Measurements from ENCODE around the gene HERC2.
"Not testable (repeated sequence)": the region's sequence is repeated elsewhere in the genome, so short reads cannot be mapped to it uniquely, and the experiment has no call there.

HERC2 gene

GRCh38 chr15:28274635-28275034 is 47.3 kb downstream of the HERC2 start:
- DNase-seq, result no peak

- no peak for DNase-seq
These were observed 47.9 kb downstream of the HERC2 start for GRCh38 chr15:28273873-28274610.

GRCh38 chr15:28273468-28273867 is 48.5 kb downstream of the HERC2 start:
- DNase-seq, result no peak

- no peak for DNase-seq
These were observed 49.4 kb downstream of the HERC2 start for GRCh38 chr15:28272587-28272986.

DNA sequence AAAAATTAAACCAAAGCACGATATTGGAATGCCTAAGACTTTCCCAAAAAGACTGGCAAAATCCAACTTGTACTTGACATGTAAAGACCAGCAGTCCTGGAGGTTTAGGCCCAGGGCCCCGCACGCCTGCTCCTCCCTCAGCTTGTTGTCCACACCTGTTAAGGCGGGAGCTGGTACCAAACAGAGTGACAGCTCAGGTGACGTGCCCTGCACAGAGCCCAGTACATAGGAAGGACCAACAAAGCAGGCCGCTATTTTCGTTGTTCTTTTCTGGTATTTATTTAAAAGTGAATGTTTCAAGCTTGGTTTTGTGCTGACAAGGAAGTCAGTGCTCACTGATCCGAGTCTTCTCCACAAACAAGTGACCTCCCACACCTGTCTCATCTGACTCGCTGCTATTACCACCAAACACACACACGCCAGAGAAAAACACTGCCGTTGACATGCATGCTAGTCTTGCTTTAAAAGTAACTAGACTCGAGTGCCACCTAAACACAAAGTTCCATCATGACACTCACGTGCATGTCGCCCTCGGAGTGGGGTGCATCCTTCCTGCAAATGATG is 50.2 kb downstream of the HERC2 start:
- DNase-seq, result no peak

- DNase-seq, result no peak
These were observed 52.9 kb downstream of the HERC2 start for GRCh38 chr15:28269097-28269496.

- no peak for DNase-seq
These were observed 54.3 kb downstream of the HERC2 start for GRCh38 chr15:28267727-28268126.

- DNase-seq, result no peak
These were observed 56.5 kb downstream of the HERC2 start for GRCh38 chr15:28265334-28266019.

GRCh38 chr15:28264166-28264565 is 57.8 kb downstream of the HERC2 start:
- no peak for DNase-seq

GRCh38 chr15:28262438-28262837 is 59.5 kb downstream of the HERC2 start:
- DNase-seq, result no peak

DNA sequence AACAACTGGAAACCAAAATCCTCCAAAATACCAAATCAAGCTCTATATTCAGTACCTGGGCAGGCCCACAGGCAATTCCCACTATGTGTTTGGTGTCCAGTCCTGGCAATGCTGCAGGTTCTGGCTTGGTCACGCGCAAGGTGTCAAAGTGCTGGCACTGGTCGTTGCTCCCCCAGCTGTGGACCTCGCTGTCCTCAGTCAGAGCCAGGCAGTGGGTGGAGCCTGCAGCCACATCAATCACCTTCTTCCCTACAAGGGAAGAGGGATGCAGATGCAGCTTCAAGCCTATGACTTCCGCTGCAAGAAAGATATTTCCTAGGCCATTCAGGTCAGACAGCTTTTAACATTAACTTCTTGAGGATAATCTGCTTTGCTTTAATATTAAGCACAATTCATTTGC is 61.3 kb downstream of the HERC2 start:
- DNase-seq, result no peak

DNA sequence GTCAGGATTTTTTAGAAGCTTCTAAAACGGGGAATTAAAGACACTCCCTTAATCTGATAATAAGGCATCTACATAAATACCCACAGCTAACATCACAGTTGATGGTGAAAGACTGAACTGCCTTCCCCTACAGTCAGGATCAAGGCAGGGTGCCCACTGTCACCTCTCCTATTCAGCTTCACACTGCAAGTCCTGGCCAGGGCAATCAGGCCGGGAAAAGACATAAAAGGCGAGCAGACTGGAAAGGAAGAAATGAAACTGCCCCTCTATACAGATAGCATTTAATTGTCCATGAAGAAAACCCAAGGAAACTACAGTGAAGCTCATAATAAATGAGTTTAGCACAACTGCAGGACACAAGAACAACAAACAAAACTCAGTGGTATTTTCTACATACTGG is 61.7 kb downstream of the HERC2 start:
- no peak for DNase-seq

DNA sequence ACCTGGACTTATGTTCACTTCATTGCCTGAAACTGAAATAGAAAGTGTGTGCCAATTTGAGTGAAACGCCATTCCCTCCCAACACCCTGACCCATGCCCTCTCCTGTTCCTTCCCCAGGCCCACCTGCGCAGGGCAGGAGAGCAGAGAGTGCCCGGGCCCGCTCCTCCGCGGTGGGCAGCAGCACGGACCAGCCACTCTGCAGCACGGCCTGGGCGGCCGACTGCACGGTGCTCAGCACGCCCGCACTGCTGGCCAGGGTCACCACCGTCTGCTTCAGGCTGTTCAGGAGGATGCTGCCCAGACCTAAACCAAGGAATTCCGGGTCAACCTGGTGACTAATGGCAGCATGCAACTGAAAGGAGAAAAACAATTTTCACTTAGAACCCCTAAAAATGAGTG is 66.0 kb downstream of the HERC2 start:
- no peak for DNase-seq

DNA sequence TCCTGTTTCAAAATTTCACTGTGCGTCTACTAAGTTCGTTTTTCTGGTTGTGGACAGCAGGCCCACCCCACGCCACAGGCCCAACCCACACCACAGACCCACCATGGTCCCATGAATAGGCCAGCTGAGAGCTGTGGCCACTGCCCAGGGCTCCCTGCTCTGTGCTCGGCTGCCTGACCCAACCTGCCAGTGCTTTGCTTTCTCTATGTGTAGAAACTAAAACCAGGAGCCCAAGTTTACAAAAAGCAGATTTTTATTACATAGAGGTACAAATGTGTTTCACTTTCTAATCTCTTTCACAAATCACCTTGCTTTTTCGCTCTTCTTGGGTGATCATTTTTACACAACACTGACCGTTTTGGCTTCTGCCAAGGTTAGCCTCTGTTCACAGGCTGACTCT is 69.1 kb downstream of the HERC2 start:
- DNase-seq, result no peak

- no peak for DNase-seq
These were observed 75.4 kb downstream of the HERC2 start for GRCh38 chr15:28246605-28247004.

- DNase-seq, result no peak
These were observed 78.1 kb downstream of the HERC2 start for GRCh38 chr15:28243901-28244300.

DNA sequence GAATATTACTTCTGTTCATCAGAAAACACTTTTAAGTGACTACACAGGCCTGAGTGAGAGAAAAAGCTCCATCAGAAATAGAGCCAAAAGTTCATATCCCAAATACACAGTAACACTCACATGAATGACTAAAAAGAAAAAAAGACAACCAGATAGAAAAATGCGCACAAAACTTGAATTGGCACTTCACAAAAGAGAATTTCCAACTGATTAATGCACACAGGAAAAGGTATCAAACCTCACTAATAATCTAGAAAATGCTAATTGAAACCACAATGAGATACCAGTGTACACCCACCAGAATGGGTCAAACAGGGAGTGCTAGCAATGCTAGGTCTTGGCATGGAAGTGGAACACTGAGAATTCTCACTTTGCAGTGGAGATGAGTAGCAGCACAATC is 78.6 kb downstream of the HERC2 start:
- no peak for DNase-seq

GRCh38 chr15:28238296-28238695 is 83.7 kb downstream of the HERC2 start:
- not testable (repeated sequence) for DNase-seq

DNA sequence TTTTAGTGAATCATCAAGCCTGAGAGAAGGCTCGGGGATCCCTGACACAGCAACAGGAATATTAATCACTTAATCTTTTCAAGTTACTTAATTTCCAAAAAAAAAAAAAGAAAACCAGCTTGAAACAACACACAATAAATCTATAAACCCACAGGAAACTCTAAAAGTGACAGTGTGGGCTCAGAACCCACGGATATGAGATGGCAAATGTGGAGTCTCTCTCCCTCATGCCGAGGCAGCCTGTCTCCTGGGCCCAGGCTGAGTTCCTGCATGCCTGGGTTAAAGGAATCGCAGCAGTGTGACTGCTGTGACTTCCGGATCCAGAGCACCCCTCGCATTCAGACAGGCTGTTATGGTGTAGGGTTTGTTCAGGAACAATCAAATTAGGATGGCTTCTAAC is 90.2 kb downstream of the HERC2 start:
- DNase-seq, result not testable (repeated sequence)

- DNase-seq, result not testable (repeated sequence)
These were observed 90.6 kb downstream of the HERC2 start for GRCh38 chr15:28231336-28231735.

- not testable (repeated sequence) for DNase-seq
These were observed 92.9 kb downstream of the HERC2 start for GRCh38 chr15:28228990-28229640.

- no peak for DNase-seq
These were observed 93.9 kb downstream of the HERC2 start for GRCh38 chr15:28228096-28228495.

- DNase-seq, result not testable (repeated sequence)
These were observed 94.7 kb downstream of the HERC2 start for GRCh38 chr15:28227303-28227702.

DNA sequence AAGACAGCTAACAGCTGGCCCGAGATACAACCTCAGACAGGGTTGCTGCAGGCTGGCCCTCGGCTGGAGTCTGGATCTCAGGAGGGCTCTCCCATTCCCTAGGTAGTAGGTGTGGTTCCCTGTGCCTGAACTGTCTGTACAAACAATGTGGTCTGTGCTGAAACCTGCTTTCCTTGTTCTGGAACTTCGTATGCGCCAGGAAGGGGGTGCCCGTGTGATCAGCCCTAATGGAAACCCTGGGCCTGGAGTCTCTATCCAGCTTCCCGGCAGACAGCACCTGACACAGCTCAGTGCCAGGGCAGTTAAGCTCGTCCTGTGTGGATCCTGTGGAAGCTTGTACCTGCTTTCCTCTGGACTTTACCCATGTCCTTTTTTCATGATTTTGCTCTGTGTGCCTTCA is 99.4 kb downstream of the HERC2 start:
- DNase-seq, result not testable (repeated sequence)
